ENCODE results near the gene SULT1A4. TPM values are rescaled to one million over a fixed set of nuclear protein-coding genes. Genes with fewer than 3 reads are reported as not detected.
"Not testable (repeated sequence)": the region's sequence is repeated elsewhere in the genome, so short reads cannot be mapped to it uniquely, and the experiment has no call there.

SULT1A4 gene
- total RNA-seq, 1 donor from 2014 or later, result 3.3 TPM

DNA sequence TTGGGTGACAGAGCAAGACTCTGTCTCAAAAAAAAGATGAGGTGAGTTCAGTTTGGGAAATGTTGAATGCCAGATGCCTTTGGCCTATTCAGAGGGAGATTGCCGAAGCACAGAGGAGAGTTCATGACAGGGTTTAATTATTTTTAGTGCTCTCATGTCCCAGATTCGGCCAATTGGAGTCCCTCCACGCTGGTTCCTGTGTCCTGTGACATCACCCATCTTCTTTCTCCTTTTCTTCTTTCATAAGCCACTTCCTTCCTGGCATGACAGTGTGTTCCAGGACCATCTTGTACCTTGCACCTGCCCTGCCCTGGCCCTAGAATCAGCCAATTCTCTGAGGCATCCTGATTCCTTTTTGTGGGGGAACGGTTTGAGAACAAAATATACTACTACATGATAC lies 12.4 kb downstream of the SULT1A4 start:
- DNase-seq (ENCODE audit: low spot score, unreplicated experiment); H3K4me3 Mint-ChIP-seq (ENCODE audit: low read depth); H3K27me3 Mint-ChIP-seq; H3K9me3 Mint-ChIP-seq (ENCODE audit: low read depth); H3K27ac Mint-ChIP-seq; H3K4me1 Mint-ChIP-seq (ENCODE audit: low read depth); H3K36me3 Mint-ChIP-seq (ENCODE audit: insufficient read depth): not testable (repeated sequence)

- H3K4me3 Mint-ChIP-seq (ENCODE audit: low read depth); DNase-seq (ENCODE audit: low spot score, unreplicated experiment); H3K36me3 Mint-ChIP-seq (ENCODE audit: insufficient read depth); H3K4me1 Mint-ChIP-seq (ENCODE audit: low read depth); H3K27me3 Mint-ChIP-seq; H3K9me3 Mint-ChIP-seq (ENCODE audit: low read depth); H3K27ac Mint-ChIP-seq: not testable (repeated sequence)
Observed at GRCh38 chr16:29482276-29482675, 22.6 kb downstream of the SULT1A4 start.

DNA sequence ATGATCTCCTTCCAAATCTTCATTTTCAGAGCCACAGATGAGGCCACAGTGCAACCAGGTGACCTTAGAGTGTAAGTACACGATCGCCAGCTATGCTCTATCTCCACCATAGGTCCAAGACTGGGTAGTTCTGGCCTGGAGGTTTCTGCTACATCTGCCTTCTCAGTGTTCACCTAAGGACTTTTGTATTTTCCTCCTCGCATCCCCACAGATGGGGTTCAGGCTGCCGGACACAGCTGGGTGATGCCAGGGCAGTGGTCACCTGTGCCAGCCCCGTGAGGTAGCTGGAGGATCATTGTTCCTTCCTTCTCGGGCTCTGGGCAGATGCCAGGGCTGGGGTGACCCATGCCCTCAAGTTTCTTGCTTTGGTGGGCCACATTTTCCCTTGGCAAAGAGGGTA lies 46.6 kb downstream of the SULT1A4 start, which contains the start of gene NPIPB12:
NPIPB12 (minus strand) TSS at position 101 of the 400 bp plus-strand sequence.
- not testable (repeated sequence) for H3K9me3 Mint-ChIP-seq (ENCODE audit: low read depth); H3K27ac Mint-ChIP-seq; H3K4me1 Mint-ChIP-seq (ENCODE audit: low read depth); H3K27me3 Mint-ChIP-seq; H3K4me3 Mint-ChIP-seq (ENCODE audit: low read depth); DNase-seq (ENCODE audit: low spot score, unreplicated experiment); H3K36me3 Mint-ChIP-seq (ENCODE audit: insufficient read depth)

Other genes with a start within 250 kb of the SULT1A4 start
- 2.4 and 2.5 TPM in 2 replicates for gene NPIPB11, start 53.2 kb upstream of the SULT1A4 start, total RNA-seq
- gene BOLA2, start 5.6 kb upstream of the SULT1A4 start, total RNA-seq, result 7.4 and 7.8 TPM in 2 replicates
- 40.6 and 41.5 TPM in 2 replicates for gene SLX1B, start 5.4 kb upstream of the SULT1A4 start, total RNA-seq
- 79.8 and 87.7 TPM in 2 replicates for gene NPIPB12, start 46.5 kb downstream of the SULT1A4 start, total RNA-seq
- 0.19 and 0.20 TPM in 2 replicates for gene SPN, start 203.3 kb downstream of the SULT1A4 start, total RNA-seq
- gene QPRT, start 219.3 kb downstream of the SULT1A4 start, total RNA-seq, result 106 and 115 TPM in 2 replicates

All from progenitor cell of endocrine pancreas (in vitro differentiated cells).